ENCODE data around the gene FBXO7.
"Not testable (repeated sequence)": the region's sequence is repeated elsewhere in the genome, so short reads cannot be mapped to it uniquely, and the experiment has no call there.

Gene FBXO7

GRCh38 chr22:32476281-32477195, 1.9 kb downstream of the FBXO7 start:
- DNase-seq (ENCODE audit: low read depth in 1 of 2, low spot score in 1 of 2), result no peak
- no peak for TF ChIP-seq JUND (IDR thresholded peaks at IDR 0.05; ENCODE audit: low read depth)
- in situ Hi-C loops (cut with HindIII; ENCODE audit: low pct_unique_long_range_greater_than_20kb, low sequenced_read_pairs), result no loop called here

GRCh38 chr22:32477596-32477995, 3.0 kb downstream of the FBXO7 start:
- no peak for TF ChIP-seq JUND (IDR thresholded peaks at IDR 0.05; ENCODE audit: low read depth)
- in situ Hi-C loops (cut with HindIII; ENCODE audit: low pct_unique_long_range_greater_than_20kb, low sequenced_read_pairs), result no loop called here

GRCh38 chr22:32478552-32478951, 3.9 kb downstream of the FBXO7 start:
- in situ Hi-C loops (cut with HindIII; ENCODE audit: low pct_unique_long_range_greater_than_20kb, low sequenced_read_pairs); DNase-seq (ENCODE audit: low read depth in 1 of 2, low spot score in 1 of 2): not testable (repeated sequence)

More at GRCh38 chr22:32477596-32477995, 3.0 kb downstream of the FBXO7 start:
- DNase-seq (ENCODE audit: low read depth in 1 of 2, low spot score in 1 of 2), result no peak

GRCh38 chr22:32478994-32479393, 4.4 kb downstream of the FBXO7 start:
- TF ChIP-seq JUND (IDR thresholded peaks at IDR 0.05; ENCODE audit: low read depth), result no peak
- DNase-seq (ENCODE audit: low read depth in 1 of 2, low spot score in 1 of 2), result no peak
- in situ Hi-C loops (cut with HindIII; ENCODE audit: low pct_unique_long_range_greater_than_20kb, low sequenced_read_pairs), result no loop called here

GRCh38 chr22:32480238-32480637, 5.6 kb downstream of the FBXO7 start:
- in situ Hi-C loops (cut with HindIII; ENCODE audit: low pct_unique_long_range_greater_than_20kb, low sequenced_read_pairs), result no loop called here
- no peak for DNase-seq (ENCODE audit: low read depth in 1 of 2, low spot score in 1 of 2)
- TF ChIP-seq JUND (IDR thresholded peaks at IDR 0.05; ENCODE audit: low read depth), result no peak

GRCh38 chr22:32482708-32483107, 8.1 kb downstream of the FBXO7 start:
- in situ Hi-C loops (cut with HindIII; ENCODE audit: low pct_unique_long_range_greater_than_20kb, low sequenced_read_pairs), result no loop called here

GRCh38 chr22:32486656-32487390, 12.2 kb downstream of the FBXO7 start:
- no peak for DNase-seq (ENCODE audit: low read depth in 1 of 2, low spot score in 1 of 2)
- in situ Hi-C loops (cut with HindIII; ENCODE audit: low pct_unique_long_range_greater_than_20kb, low sequenced_read_pairs), result no loop called here
- TF ChIP-seq JUND (IDR thresholded peaks at IDR 0.05; ENCODE audit: low read depth), result no peak

More at GRCh38 chr22:32482708-32483107, 8.1 kb downstream of the FBXO7 start:
- DNase-seq (ENCODE audit: low read depth in 1 of 2, low spot score in 1 of 2), result no peak
- no peak for TF ChIP-seq JUND (IDR thresholded peaks at IDR 0.05; ENCODE audit: low read depth)

- no peak for TF ChIP-seq JUND (IDR thresholded peaks at IDR 0.05; ENCODE audit: low read depth)
- in situ Hi-C loops (cut with HindIII; ENCODE audit: low pct_unique_long_range_greater_than_20kb, low sequenced_read_pairs), result no loop called here
Observed at GRCh38 chr22:32487461-32487860, 12.8 kb downstream of the FBXO7 start.

GRCh38 chr22:32489377-32489776, 14.8 kb downstream of the FBXO7 start:
- DNase-seq (ENCODE audit: low read depth in 1 of 2, low spot score in 1 of 2), result no peak
- TF ChIP-seq JUND (IDR thresholded peaks at IDR 0.05; ENCODE audit: low read depth), result no peak
- in situ Hi-C loops (cut with HindIII; ENCODE audit: low pct_unique_long_range_greater_than_20kb, low sequenced_read_pairs), result no loop called here

More at GRCh38 chr22:32487461-32487860, 12.8 kb downstream of the FBXO7 start:
- no peak for DNase-seq (ENCODE audit: low read depth in 1 of 2, low spot score in 1 of 2)

GRCh38 chr22:32490279-32490678, 15.7 kb downstream of the FBXO7 start:
- no peak for TF ChIP-seq JUND (IDR thresholded peaks at IDR 0.05; ENCODE audit: low read depth)
- no peak for DNase-seq (ENCODE audit: low read depth in 1 of 2, low spot score in 1 of 2)
- in situ Hi-C loops (cut with HindIII; ENCODE audit: low pct_unique_long_range_greater_than_20kb, low sequenced_read_pairs), result no loop called here

- DNase-seq (ENCODE audit: low read depth in 1 of 2, low spot score in 1 of 2), result no peak
- in situ Hi-C loops (cut with HindIII; ENCODE audit: low pct_unique_long_range_greater_than_20kb, low sequenced_read_pairs), result no loop called here
- TF ChIP-seq JUND (IDR thresholded peaks at IDR 0.05; ENCODE audit: low read depth), result no peak
Observed at GRCh38 chr22:32492111-32492510, 17.5 kb downstream of the FBXO7 start.

GRCh38 chr22:32493551-32493950, 18.9 kb downstream of the FBXO7 start:
- no peak for DNase-seq (ENCODE audit: low read depth in 1 of 2, low spot score in 1 of 2)
- in situ Hi-C loops (cut with HindIII; ENCODE audit: low pct_unique_long_range_greater_than_20kb, low sequenced_read_pairs), result no loop called here
- no peak for TF ChIP-seq JUND (IDR thresholded peaks at IDR 0.05; ENCODE audit: low read depth)

- no peak for DNase-seq (ENCODE audit: low read depth in 1 of 2, low spot score in 1 of 2)
- in situ Hi-C loops (cut with HindIII; ENCODE audit: low pct_unique_long_range_greater_than_20kb, low sequenced_read_pairs), result no loop called here
Observed at GRCh38 chr22:32494971-32495370, 20.4 kb downstream of the FBXO7 start.

More at GRCh38 chr22:32494971-32495370, 20.4 kb downstream of the FBXO7 start:
- no peak for TF ChIP-seq JUND (IDR thresholded peaks at IDR 0.05; ENCODE audit: low read depth)

Measured in T47D (cell line).